Kidney tubule cell (primary cell): Measurements from ENCODE around the gene CPB1.

Source experiments
- DNase-seq: peaks from one replicate; pipeline ENCODE4 v3.0.0-alpha.2; 2018; ENCODE audit warnings: low spot score

Gene CPB1

GRCh38 chr3:148882288-148882687, 54.7 kb downstream of the CPB1 start:
- peak; percentile 12 for DNase-seq

DNA sequence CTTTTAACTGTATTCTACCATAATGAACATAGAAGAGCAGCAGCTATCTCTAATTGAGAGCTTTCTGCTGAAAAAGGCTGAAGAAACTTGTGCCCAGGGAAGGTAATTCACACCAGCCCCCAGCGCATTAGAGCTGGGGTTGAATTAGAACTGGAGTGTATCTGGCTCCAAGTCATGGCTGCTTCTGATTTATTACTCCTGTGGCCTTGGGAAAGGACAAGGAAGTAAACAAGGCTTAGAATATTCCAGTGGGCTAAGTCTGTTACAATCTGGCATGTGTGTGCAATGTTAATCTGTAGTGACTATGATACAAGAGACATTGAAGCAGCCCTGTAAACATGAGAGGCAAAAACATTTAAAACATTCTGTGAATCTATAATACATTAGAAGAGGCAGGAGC, 55.6 kb downstream of the CPB1 start:
- no peak for DNase-seq

GRCh38 chr3:148884261-148884660, 56.6 kb downstream of the CPB1 start:
- DNase-seq, result no peak

DNA sequence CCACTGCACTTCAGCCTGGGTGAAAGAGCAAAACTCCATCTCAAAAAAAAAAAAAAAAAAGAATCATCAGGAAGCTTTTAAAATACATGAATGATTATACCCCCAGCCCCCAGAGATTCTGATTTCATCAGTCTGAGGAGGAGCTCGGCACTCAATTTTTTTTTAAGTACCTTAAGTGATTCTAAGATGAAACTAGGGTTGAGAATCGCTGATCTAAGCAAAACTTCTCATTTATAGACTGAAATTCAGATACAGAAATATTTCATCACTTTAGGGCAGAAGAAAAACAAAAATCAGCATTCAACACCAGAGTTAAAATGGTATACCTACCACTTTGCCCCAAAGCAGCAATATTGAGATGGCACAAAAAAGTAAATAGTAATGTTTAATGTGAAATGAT, 62.2 kb downstream of the CPB1 start:
- no peak for DNase-seq

GRCh38 chr3:148896062-148896461, 68.5 kb downstream of the CPB1 start:
- DNase-seq, result no peak

- DNase-seq, result no peak
These were observed 74.6 kb downstream of the CPB1 start for GRCh38 chr3:148901987-148902791.

- DNase-seq, result no peak
These were observed 75.4 kb downstream of the CPB1 start for GRCh38 chr3:148903022-148903442.

DNA sequence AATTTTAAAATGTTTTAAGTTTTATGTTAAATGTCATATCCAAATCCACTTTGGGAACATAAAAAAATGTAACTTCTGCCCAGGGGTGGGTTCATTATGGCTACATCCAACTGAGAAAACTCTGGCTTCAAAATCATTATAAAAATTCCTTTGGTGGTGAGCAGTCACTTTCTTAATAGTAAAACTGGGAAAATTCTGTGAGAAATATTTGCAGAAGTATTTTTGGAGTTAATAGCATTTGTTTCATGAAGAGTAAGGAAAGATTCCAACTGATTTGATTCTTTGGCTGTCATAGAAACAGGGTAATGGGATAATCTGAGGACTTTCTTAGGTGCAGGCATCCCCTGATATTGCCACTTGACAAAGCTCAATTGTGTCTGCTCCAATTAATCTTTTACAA, 76.3 kb downstream of the CPB1 start:
- DNase-seq, result no peak

DNA sequence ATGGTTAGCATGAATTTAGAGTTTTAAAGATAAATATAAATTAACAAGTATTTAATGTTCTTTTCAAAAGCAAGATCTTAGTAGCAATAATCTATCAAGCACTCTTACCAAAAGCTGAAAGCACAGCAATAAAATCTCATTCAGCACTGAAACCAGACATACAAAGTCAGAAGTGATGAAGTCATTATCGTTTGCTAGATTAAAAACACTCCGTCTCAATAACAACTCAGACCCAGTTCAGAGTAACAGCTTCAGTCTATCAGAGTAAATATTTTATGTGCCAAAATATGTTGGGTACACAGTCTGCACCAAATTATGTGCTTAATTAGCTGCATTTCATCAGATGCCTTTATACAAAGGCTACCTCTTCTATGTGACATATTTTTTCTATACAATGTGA, 79.1 kb downstream of the CPB1 start:
- DNase-seq, result no peak
